H1 (cell line): ENCODE measurements around the gene FAM107A. TPM values are rescaled to one million over a fixed set of nuclear protein-coding genes. Genes with fewer than 3 reads are reported as not detected.

ENCODE experiments used
- CTCF ChIA-PET: fragments of 300-600 bp; sonication (Branson Sonifier 250); formaldehyde crosslinking; loops from one replicate; lab custom pipeline; 2021; ENCODE audit not compliant: partially characterized antibody; lab: Charles Lee
- POLR2A ChIA-PET: fragments of 300-600 bp; sonication (Branson Sonifier 250); formaldehyde crosslinking; loops from one replicate; lab custom pipeline; 2021; ENCODE audit warnings: inconsistent platforms; ENCODE audit not compliant: partially characterized antibody; lab: Charles Lee
- DNase-seq, 2 experiments: peaks; one replicate each; pipeline versions ENCODE4 v3.0.0 to v3.0.0-alpha.2; 2010 to 2022; ENCODE audit warnings: low spot score in 2 of 2, low read depth in 1 of 2, mixed read lengths in 1 of 2
- FAIRE-seq: peaks from 2 replicates; lab custom pipeline; 2011; peaks lifted over from hg19 to GRCh38; lab: Jason Lieb, UNC
- H2AFZ ChIP-seq: 2 replicates; pipeline ENCODE4 v1.8.1; 2012; ENCODE audit warnings: low read length, inconsistent platforms
- H2AK5ac ChIP-seq: 2 replicates; pipeline ENCODE4 v1.6.1; 2013; ENCODE audit warnings: low read depth, low read length
- H2BK120ac ChIP-seq: replicated peaks from 2 replicates; pipeline ENCODE3; 2013; ENCODE audit warnings: low read depth, low read length, inconsistent platforms
- H2BK12ac ChIP-seq: 2 replicates; pipeline ENCODE4 v1.6.1; 2013; ENCODE audit warnings: low read depth, low read length
- H2BK15ac ChIP-seq: 2 replicates; pipeline ENCODE4 v1.6.1; 2013; ENCODE audit warnings: low read length
- H2BK20ac ChIP-seq: 2 replicates; pipeline ENCODE4 v1.6.1; 2013; ENCODE audit warnings: low read length
- H2BK5ac ChIP-seq: 2 replicates; pipeline ENCODE4 v1.6.1; 2013; ENCODE audit warnings: low read depth, low read length
- H3K14ac ChIP-seq: 2 replicates; pipeline ENCODE4 v1.6.1; 2013; ENCODE audit warnings: inconsistent platforms; ENCODE audit not compliant: insufficient read length
- H3K18ac ChIP-seq: 2 replicates; pipeline ENCODE4 v1.6.1; 2013; ENCODE audit warnings: low read length; ENCODE audit errors: extremely low read depth
- H3K23ac ChIP-seq: 2 replicates; pipeline ENCODE4 v1.6.1; 2013; ENCODE audit warnings: inconsistent platforms; ENCODE audit not compliant: insufficient read length
- H3K23me2 ChIP-seq: 2 replicates; pipeline ENCODE4 v1.6.1; 2013; ENCODE audit warnings: low read depth, low read length
- H3K27ac ChIP-seq: 2 replicates; pipeline ENCODE4 v1.6.1; 2011; ENCODE audit warnings: low read depth, low read length, inconsistent platforms
- H3K27me3 ChIP-seq, 4 experiments: replicated peaks in 1 of 4; 1 replicate in 1 of 4; 2 replicates in 3 of 4; pipeline versions ENCODE4 v1.6.1 to v1.8.1; 2011 to 2013; ENCODE audit warnings: low read length in 3 of 4, mild to moderate bottlenecking in 3 of 4, inconsistent platforms in 2 of 4, mixed read lengths in 2 of 4, moderate library complexity in 1 of 4; ENCODE audit not compliant: control insufficient read depth in 3 of 4, insufficient read depth in 3 of 4; ENCODE audit errors: extremely low read depth in 1 of 4
- H3K36me3 ChIP-seq, 4 experiments: 2 replicates each; pipeline versions ENCODE4 v1.6.1 to v1.8.1; 2011 to 2013; ENCODE audit warnings: mild to moderate bottlenecking in 4 of 4, low read length in 3 of 4, moderate library complexity in 2 of 4, control low read depth in 1 of 4, inconsistent platforms in 1 of 4; ENCODE audit not compliant: insufficient read depth in 4 of 4, control insufficient read depth in 2 of 4
- H3K4ac ChIP-seq: replicated peaks from 2 replicates; pipeline ENCODE3; 2013; ENCODE audit warnings: low read length, low read depth, mixed read lengths, inconsistent platforms; ENCODE audit not compliant: insufficient read length
- H3K4me1 ChIP-seq, 4 experiments: replicated peaks in 1 of 4; 1 replicate in 1 of 4; 2 replicates in 3 of 4; pipeline versions ENCODE4 v1.6.1 to v1.8.1; 2011 to 2013; ENCODE audit warnings: low read length in 3 of 4, inconsistent platforms in 2 of 4, mixed read lengths in 1 of 4; ENCODE audit not compliant: insufficient read depth in 4 of 4, control insufficient read depth in 3 of 4
- H3K4me2 ChIP-seq, 2 experiments: 2 replicates each; pipeline versions ENCODE4 v1.6.1 to v1.8.1; 2011 to 2013; ENCODE audit warnings: low read depth in 2 of 2, low read length in 2 of 2, control low read depth in 1 of 2, inconsistent platforms in 1 of 2, mild to moderate bottlenecking in 1 of 2; ENCODE audit not compliant: insufficient read depth in 1 of 2
- H3K4me3 ChIP-seq, 4 experiments: fragments of 200-600, 300-600 bp in 1 of 4; sonication (generic), shearing (Covaris generic), sonication (Bioruptor Twin) in 1 of 4; 2 replicates each; pipeline versions ENCODE4 v1.5.1 to v1.8.1; 2011 to 2016; ENCODE audit warnings: low read length in 4 of 4, low read depth in 3 of 4, control low read depth in 2 of 4, inconsistent platforms in 2 of 4, mild to moderate bottlenecking in 2 of 4, mixed read lengths in 1 of 4, moderate library complexity in 1 of 4; ENCODE audit not compliant: insufficient read depth in 2 of 4; ENCODE audit errors: extremely low read depth in 1 of 4
- H3K56ac ChIP-seq: replicated peaks from 2 replicates; pipeline ENCODE3; 2013; ENCODE audit warnings: low read depth, mild to moderate bottlenecking, mixed read lengths, low read length, inconsistent platforms; ENCODE audit not compliant: insufficient read length
- H3K79me1 ChIP-seq: 2 replicates; pipeline ENCODE4 v1.6.1; 2013; ENCODE audit warnings: low read depth, low read length, control low read depth
- H3K79me2 ChIP-seq, 2 experiments: 2 replicates each; pipeline versions ENCODE4 v1.6.1 to v1.8.1; 2012 to 2013; ENCODE audit warnings: low read length in 2 of 2, mild to moderate bottlenecking in 2 of 2, inconsistent platforms in 1 of 2; ENCODE audit not compliant: insufficient read depth in 2 of 2, control insufficient read depth in 1 of 2
- H3K9ac ChIP-seq, 4 experiments: replicated peaks in 1 of 4; 1 replicate in 1 of 4; 2 replicates in 3 of 4; pipeline versions ENCODE4 v1.6.1 to v1.8.1; 2011 to 2013; ENCODE audit warnings: low read depth in 3 of 4, low read length in 3 of 4, control low read depth in 2 of 4, mild to moderate bottlenecking in 2 of 4, moderate library complexity in 2 of 4, inconsistent platforms in 1 of 4; ENCODE audit errors: extremely low read depth in 1 of 4
- H3K9me3 ChIP-seq, 2 experiments: 2 replicates each; pipeline versions ENCODE4 v1.6.1 to v1.8.1; 2012 to 2013; ENCODE audit warnings: mild to moderate bottlenecking in 2 of 2, moderate library complexity in 2 of 2, control low read depth in 1 of 2, inconsistent platforms in 1 of 2, low read depth in 1 of 2, low read length in 1 of 2, mixed read lengths in 1 of 2; ENCODE audit not compliant: insufficient read depth in 2 of 2
- H4K20me1 ChIP-seq, 2 experiments: replicated peaks in 1 of 2; 2 replicates each; pipeline versions ENCODE3 to v1.8.1; 2011 to 2013; ENCODE audit warnings: inconsistent platforms in 2 of 2, low read length in 2 of 2, mild to moderate bottlenecking in 1 of 2; ENCODE audit not compliant: insufficient read depth in 2 of 2, control insufficient read depth in 1 of 2
- H4K5ac ChIP-seq: 2 replicates; pipeline ENCODE4 v1.6.1; 2013; ENCODE audit warnings: low read length, low read depth, mixed read lengths, inconsistent platforms; ENCODE audit not compliant: insufficient read length
- H4K8ac ChIP-seq: 2 replicates; pipeline ENCODE4 v1.8.0; 2013; ENCODE audit warnings: mild to moderate bottlenecking, moderate library complexity, low read length, inconsistent platforms; ENCODE audit not compliant: insufficient read depth; ENCODE audit errors: extremely low read depth
- H4K91ac ChIP-seq: replicated peaks from 2 replicates; pipeline ENCODE3; 2013; ENCODE audit warnings: low read length, mixed read lengths, inconsistent platforms; ENCODE audit not compliant: insufficient read length
- CEBPB ChIP-seq: IDR thresholded peaks from 2 replicates; pipeline ENCODE4 v1.6.1; 2012; ENCODE audit warnings: low read depth, low read length
- CTBP2 ChIP-seq: IDR thresholded peaks from 2 replicates; pipeline ENCODE4 v1.7.0; 2011; ENCODE audit warnings: borderline replicate concordance, mild to moderate bottlenecking, moderate library complexity, mixed read lengths, low read length; ENCODE audit not compliant: insufficient read depth, insufficient read length
- EGR1 ChIP-seq: IDR thresholded peaks from 2 replicates; pipeline ENCODE4 v1.6.1; 2011; ENCODE audit warnings: low read depth, low read length, borderline replicate concordance
- FOSL1 ChIP-seq: IDR thresholded peaks from 2 replicates; pipeline ENCODE4 v1.6.1; 2011; ENCODE audit warnings: mild to moderate bottlenecking, low read depth, low read length, moderate library complexity; ENCODE audit not compliant: insufficient read depth
- GABPA ChIP-seq: IDR thresholded peaks from 2 replicates; pipeline ENCODE4 v1.6.1; 2011; ENCODE audit warnings: mild to moderate bottlenecking, low read length, moderate library complexity, borderline replicate concordance; ENCODE audit not compliant: insufficient read depth
- NANOG ChIP-seq: IDR thresholded peaks from 2 replicates; pipeline ENCODE4 v1.6.1; 2011; ENCODE audit warnings: low read length, low read depth, mild to moderate bottlenecking, inconsistent platforms; ENCODE audit not compliant: insufficient read depth, poor library complexity, severe bottlenecking
- PHF8 ChIP-seq: fragments of 200-600 bp; sonication (generic); conservative IDR thresholded peaks from 2 replicates; pipeline ENCODE4 v1.7.1; 2012; ENCODE audit warnings: low read depth, mild to moderate bottlenecking, inconsistent platforms, low read length, moderate library complexity
- SIX5 ChIP-seq: IDR thresholded peaks from 2 replicates; pipeline ENCODE4 v1.6.1; 2011; ENCODE audit warnings: mild to moderate bottlenecking, low read depth, low read length
- SUZ12 ChIP-seq: fragments of 200-600 bp; sonication (generic); IDR thresholded peaks from 2 replicates; pipeline ENCODE4 v1.6.1; 2012; ENCODE audit warnings: mild to moderate bottlenecking, inconsistent platforms, low read length, moderate library complexity, mixed read lengths
- TEAD4 ChIP-seq: IDR thresholded peaks from 2 replicates; pipeline ENCODE4 v1.6.1; 2012; ENCODE audit warnings: low read depth, low read length, inconsistent platforms, mixed read lengths
- WGBS, 2 experiments: shearing (Covaris generic) in 1 of 2; methylation state at CpG; one replicate each; pipeline versions ENCODE4 v1.1.6 to v1.1.7; 2013 to 2015; ENCODE audit warnings: low lambda C conversion rate in 2 of 2, mixed read lengths in 2 of 2, inconsistent platforms in 1 of 2, low coverage in 1 of 2, missing lambda C conversion rate in 1 of 2; ENCODE audit not compliant: insufficient replicate concordance in 2 of 2, insufficient coverage in 1 of 2, insufficient read length in 1 of 2; ENCODE audit errors: extremely low coverage in 1 of 2, missing lambda C conversion rate in 1 of 2; 5-methylcytosine and 5-hydroxymethylcytosine counted together
- polyA plus RNA-seq, 7 experiments: library from polyadenylated mRNA; depleted of rRNA in 3 of 7; stranded (reverse) in 5 of 7; unstranded in 2 of 7; fragments of >200 nt in 5 of 7; fragments of 200-250 nt in 2 of 7; gene quantifications; 1 replicate in 5 of 7; 2 replicates in 1 of 7; 4 replicates in 1 of 7; pipeline versions ENCODE4 v1.2.1 to v1.2.3, GENCODE V29; 2011 to 2013; ENCODE audit warnings: missing spikeins in 2 of 7, mixed read lengths in 2 of 7
- total RNA-seq: library from RNA; stranded (reverse); fragmentation: NEBNext Ultra II Directional; extraction: Animal tissue kit (Norgen Biotek cat#: 25700); gene quantifications from 2 replicates; pipeline ENCODE4 v1.2.1, GENCODE V29; 2021

The FAM107A gene
- total and polyA plus RNA-seq, 2 of the 8 experiments (the other 6 are each of a cell fraction or from before 2014, with no cell fraction given): 0.51 to 0.65 TPM

DNA sequence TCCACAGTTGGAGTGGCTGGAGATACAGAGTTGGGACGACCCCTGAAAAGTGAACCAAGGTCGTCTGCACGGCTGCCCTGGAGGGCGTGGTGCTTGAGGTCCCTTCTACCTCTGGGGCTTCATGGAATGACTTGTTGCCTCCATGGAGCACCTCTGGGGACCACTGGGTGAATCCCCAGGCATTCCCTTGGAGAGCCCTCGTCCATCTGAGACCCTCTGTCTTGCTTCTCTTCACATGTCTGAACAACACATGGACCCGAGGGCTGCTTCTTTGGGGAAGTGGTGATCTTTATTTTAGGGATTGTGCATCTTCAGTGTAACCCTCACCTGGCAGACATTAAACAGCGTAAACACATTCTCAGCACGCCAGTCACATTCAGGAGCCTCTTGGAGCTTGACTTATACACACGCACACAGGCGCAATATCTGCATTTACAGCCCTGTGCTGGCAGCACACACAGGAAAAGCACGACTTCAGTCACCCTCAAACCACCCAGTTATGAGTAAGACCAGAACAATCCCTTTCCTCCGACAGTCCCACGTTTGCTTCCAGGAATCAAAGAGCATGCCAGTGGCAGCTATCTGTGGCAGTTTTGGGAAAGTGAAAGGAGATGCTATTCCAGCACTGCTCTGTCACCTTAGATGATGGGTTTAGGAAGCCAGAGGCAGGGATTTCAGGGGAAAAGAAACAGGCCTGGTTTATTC is 12.6 kb downstream of the FAM107A start:
- Histone ChIP-seq H3K56ac (no peak overlapping the region), H3K18ac (no peak overlapping the region; the same call in 1 of the 2 replicates), H3K27ac (no peak overlapping the region), H2BK120ac (no peak overlapping the region), H3K36me3 (no peaks in the 10 kb centered on the region), H3K23me2 (no peaks in the 10 kb centered on the region; the same call in 1 of the 2 replicates), H2BK12ac (peak overlapping the region; percentile 13), H4K91ac (peak overlapping the region; percentile 18), H3K79me1 (no peaks in the 10 kb centered on the region), H2AFZ (no peak overlapping the region), H3K4me1 (peaks cover 9 to 26% (median 19%) of the 10 kb centered on the region in 4 experiments), H4K20me1 (no peaks in the 10 kb centered on the region), H3K27me3 (peaks cover 0 to 2% (median 0%) of the 10 kb centered on the region in 4 experiments; a peak in 2 of 7 replicates), H2BK5ac (0 out of 2 replicates have a peak overlapping the region, but pooled peaks have one; percentile 3), H4K8ac (no peak overlapping the region; the same call in 1 of the 2 replicates), H4K5ac (no peak overlapping the region), H3K79me2 (no peaks in the 10 kb centered on the region), H3K4me2 (no peak overlapping the region; a peak in 1 of 4 replicates), H3K4ac (no peak overlapping the region), H2AK5ac (peak overlapping the region; percentile 41; the same call in 1 of the 2 replicates), H3K9me3 (no peaks in the 10 kb centered on the region), H3K4me3 (no peak overlapping the region), H3K14ac (no peak overlapping the region), H2BK15ac (no peak overlapping the region), H2BK20ac (peak overlapping the region; percentile 44), H3K9ac (no peak overlapping the region), H3K23ac (no peak overlapping the region)
- ChIA-PET POLR2A (interaction anchor here (1.4 kb wide), 1 partner anchor 40 kb away, joined by 4 read pairs; no protein-coding TSS in a partner anchor), CTCF (interaction anchor here (0.6 to 40.0 kb wide), 5 partner anchors 10 to 138 kb away, joined by 3 to 994 read pairs (median 9); partner anchors contain the start of gene FAM107A)
- TF ChIP-seq EGR1: no peak
- TF ChIP-seq SUZ12: no peak
- TF ChIP-seq GABPA: no peak
- no peak for TF ChIP-seq SIX5
- TF ChIP-seq TEAD4: no peak
- no peak for TF ChIP-seq FOSL1
- no peak for TF ChIP-seq PHF8
- no peak for TF ChIP-seq CTBP2
- TF ChIP-seq NANOG: no peak
- no peak for TF ChIP-seq CEBPB
- FAIRE-seq (no peak), DNase-seq (no peak)
- 93% methylated on average over 13 of the region's 13 CpGs; no CpG with 5 or more reads in 1 of the 2 experiments for WGBS, 2 experiments
